Measurements from ENCODE around the gene WFDC1.

The WFDC1 gene

DNA sequence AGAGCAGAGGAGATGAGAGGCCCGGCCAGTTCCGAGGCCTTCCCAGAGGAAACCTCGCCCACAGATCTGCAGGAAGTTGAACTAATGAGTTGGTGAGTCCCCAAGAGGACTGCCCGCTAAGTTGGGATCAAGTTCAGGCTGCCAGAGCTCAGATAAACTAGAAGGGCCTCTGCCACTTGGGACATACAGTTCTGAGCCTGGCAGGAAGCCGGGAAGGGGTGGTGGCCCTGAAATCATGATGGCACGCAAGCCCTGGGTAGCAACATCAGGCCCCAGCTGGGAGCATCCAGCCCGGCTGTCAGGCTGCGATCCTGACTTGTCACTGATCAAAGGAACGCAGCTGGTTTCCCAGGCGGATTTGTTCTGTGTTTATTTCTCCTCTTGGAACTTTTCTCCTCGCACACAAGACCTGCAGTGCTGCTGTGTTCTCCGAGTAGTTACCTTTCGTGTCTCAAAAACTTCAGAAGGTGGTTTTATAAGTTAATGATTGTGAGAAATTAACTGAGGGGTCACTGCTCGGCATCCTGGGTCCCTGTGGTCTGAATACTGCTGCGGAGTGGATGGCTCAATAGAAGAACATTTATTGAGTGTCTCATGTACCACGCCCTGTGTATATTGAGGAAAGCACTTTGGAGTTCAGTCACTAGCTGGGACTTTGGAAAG lies 8.0 kb upstream of the WFDC1 start:
- DNase-seq (ENCODE audit: low read depth), result no peak
- TF ChIP-seq, protein P1, sequence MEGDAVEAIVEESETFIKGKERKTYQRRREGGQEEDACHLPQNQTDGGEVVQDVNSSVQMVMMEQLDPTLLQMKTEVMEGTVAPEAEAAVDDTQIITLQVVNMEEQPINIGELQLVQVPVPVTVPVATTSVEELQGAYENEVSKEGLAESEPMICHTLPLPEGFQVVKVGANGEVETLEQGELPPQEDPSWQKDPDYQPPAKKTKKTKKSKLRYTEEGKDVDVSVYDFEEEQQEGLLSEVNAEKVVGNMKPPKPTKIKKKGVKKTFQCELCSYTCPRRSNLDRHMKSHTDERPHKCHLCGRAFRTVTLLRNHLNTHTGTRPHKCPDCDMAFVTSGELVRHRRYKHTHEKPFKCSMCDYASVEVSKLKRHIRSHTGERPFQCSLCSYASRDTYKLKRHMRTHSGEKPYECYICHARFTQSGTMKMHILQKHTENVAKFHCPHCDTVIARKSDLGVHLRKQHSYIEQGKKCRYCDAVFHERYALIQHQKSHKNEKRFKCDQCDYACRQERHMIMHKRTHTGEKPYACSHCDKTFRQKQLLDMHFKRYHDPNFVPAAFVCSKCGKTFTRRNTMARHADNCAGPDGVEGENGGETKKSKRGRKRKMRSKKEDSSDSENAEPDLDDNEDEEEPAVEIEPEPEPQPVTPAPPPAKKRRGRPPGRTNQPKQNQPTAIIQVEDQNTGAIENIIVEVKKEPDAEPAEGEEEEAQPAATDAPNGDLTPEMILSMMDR (IDR thresholded peaks at IDR 0.05; ENCODE audit: low read depth, low read length, missing control alignments), result no peak
- no peak overlapping the region for H3K4me3 ChIP-seq (ENCODE audit: low read depth, low read length)

DNA sequence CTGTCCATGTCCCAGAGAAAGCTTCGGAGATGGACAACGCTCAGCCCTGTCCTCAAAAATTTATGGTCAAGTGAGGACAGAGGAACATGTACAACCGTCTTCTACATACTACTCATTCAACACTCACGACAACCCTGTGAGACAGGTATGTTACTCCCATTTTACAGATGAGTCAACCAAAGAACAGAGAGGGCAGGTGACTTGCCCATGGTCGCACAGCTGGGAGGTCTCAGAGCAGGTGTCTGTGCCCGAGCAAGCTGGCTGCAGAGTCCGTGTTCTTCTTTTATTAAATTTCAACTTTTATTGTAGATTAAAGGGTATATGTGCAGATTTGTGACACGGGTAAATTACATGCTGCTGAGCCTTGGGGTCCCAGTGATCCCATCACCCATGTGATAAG lies 5.8 kb upstream of the WFDC1 start:
- no peak for DNase-seq (ENCODE audit: low read depth)
- no peak overlapping the region for H3K4me3 ChIP-seq (ENCODE audit: low read depth, low read length)
- TF ChIP-seq, protein P1 (IDR thresholded peaks at IDR 0.05; ENCODE audit: low read depth, low read length, missing control alignments), result no peak

DNA sequence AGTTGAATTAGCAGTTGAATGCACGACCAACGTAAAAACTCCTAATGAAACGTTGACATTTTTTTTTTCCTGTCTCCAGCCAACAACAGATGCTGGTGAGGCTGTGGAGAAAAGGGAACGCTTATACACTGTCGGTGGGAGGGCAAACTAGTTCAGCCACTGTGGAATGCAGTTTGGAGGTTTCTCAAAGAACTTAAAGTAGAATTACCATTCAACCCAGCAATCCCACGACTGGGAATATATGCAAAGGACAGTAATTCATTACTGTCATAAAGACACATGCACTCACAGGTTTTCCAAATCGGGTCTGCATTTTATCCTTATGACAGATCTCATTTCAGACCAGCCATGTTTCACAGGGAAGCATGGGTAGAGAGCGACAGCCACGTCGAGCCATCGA lies 3.5 kb upstream of the WFDC1 start:
- no peak overlapping the region for H3K4me3 ChIP-seq (ENCODE audit: low read depth, low read length)
- DNase-seq (ENCODE audit: low read depth), result no peak
- TF ChIP-seq, protein P1 (IDR thresholded peaks at IDR 0.05; ENCODE audit: low read depth, low read length, missing control alignments), result no peak

DNA sequence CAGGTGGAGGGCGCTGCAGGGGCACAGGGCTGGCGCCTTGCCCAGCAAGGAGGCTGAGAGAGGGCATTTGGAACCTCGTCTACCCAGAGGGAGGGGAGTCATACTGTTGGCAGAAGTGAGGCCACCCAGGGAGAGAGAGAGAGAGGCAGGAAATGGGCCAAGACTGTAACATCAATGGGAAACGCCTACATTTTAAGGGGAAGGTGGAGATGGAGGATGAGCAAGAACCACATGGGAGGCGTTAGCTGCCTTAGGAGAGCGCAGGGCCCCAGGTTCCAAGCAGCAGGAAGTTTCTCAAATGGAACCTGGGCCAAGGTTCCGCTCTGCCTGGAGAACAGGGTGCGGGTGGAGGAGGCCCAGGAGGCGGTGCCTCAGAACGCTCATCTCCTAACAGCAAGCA lies 2.7 kb upstream of the WFDC1 start:
- no peak overlapping the region for H3K4me3 ChIP-seq (ENCODE audit: low read depth, low read length)
- no peak for DNase-seq (ENCODE audit: low read depth)
- TF ChIP-seq, protein P1 (IDR thresholded peaks at IDR 0.05; ENCODE audit: low read depth, low read length, missing control alignments), result no peak

DNA sequence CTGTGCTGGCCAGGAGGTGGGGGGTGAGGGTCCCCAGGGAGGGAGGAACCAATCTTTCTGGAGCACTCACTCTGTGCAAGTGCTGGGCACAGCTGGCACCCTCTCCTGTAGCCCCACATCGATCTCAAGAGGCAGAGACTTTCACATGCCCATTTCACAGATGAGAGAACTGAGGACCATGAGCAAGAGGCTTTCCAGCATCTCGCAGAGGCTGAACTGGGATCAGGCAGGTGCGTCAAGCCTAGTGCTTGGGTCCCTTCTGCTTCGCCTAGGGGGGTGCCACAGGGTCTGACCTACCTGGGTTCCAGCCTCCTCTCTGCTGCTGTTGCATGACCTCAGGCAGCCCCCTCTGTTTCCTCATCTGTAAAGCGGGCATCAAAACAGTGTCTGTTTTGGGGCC lies 1.3 kb upstream of the WFDC1 start:
- DNase-seq (ENCODE audit: low read depth), result no peak
- H3K4me3 ChIP-seq (ENCODE audit: low read depth, low read length), result no peak overlapping the region
- TF ChIP-seq, protein P1 (IDR thresholded peaks at IDR 0.05; ENCODE audit: low read depth, low read length, missing control alignments), result no peak

DNA sequence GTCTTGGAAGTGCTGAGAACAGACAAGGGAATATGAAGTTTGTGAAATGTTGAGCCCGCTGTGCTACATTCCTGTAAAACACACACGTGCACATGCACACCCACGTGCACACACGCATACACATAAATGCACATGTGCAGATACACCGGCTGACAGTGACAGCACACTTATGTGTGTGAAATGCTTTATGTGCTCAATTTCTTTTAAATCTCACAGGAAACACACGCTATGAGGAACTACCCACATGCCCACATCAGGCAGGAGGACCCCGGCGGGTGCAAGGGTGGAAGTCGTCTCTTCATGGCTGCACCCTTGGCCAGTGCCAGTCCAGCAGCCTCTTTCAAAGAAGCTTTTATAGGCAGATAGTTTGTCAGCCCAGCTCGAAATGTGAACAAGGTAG lies 561 bp upstream of the WFDC1 start:
- DNase-seq (ENCODE audit: low read depth), result no peak
- TF ChIP-seq, protein P1 (IDR thresholded peaks at IDR 0.05; ENCODE audit: low read depth, low read length, missing control alignments), result no peak

DNA sequence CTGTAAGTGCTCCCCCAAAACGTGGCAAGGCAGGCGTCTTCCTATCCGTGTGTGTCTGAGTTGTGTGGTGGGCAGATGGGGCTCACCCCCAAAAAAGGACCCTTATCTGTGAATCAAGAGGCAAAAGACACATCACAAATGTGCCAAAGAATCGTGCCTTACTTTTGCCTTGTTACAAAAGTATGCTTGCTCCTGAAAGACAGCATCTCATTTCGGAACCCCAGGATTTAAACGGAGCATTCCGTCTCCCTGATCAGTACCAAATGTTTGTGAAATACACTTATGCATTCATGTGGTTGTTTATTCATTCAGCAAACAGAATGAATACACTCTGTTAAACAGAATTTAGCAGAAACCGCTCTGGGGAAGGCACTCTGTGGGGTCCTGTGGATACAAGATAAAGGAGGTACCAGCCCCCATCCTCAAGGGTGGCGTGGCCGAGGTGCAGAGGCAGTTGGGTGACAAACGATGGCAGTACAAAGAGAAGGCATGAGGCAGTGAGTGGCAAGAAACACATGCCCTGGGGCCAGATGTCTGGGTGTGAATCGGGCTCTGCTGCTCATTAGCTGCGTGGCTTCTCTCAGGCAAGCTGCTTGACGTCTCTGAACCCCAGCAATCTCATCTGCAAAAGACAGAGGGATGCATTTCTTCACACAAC lies 654 bp downstream of the WFDC1 start:
- H3K4me3 ChIP-seq (ENCODE audit: low read depth, low read length), result no peak overlapping the region
- TF ChIP-seq, protein P1 (IDR thresholded peaks at IDR 0.05; ENCODE audit: low read depth, low read length, missing control alignments), result no peak
- DNase-seq (ENCODE audit: low read depth), result no peak

More for the DNA sequence above, 561 bp upstream of the WFDC1 start:
- no peak overlapping the region for H3K4me3 ChIP-seq (ENCODE audit: low read depth, low read length)
